Measurements from ENCODE around the gene TXNL4B.

GRCh38 chr16:72084445-72084844 lies 9.0 kb downstream of the TXNL4B start:
- TF ChIP-seq POLR2A (IDR thresholded peaks at IDR 0.05; ENCODE audit: low read depth, low read length) (no peak), TAF1 (IDR thresholded peaks at IDR 0.05; ENCODE audit: low read depth, low read length) (no peak), POLR2AphosphoS5 (IDR thresholded peaks at IDR 0.05; ENCODE audit: low read depth, low read length) (no peak), SPI1 (IDR thresholded peaks at IDR 0.05; ENCODE audit: low read depth, low read length) (no peak), PAX5 (IDR thresholded peaks at IDR 0.05; ENCODE audit: insufficient read depth, low read length, severe bottlenecking) (no peak), POU2F2 (IDR thresholded peaks at IDR 0.05; ENCODE audit: low read depth, low read length) (no peak)
